SKM-1 treated with dmso at 0.1 percent for 144 hours (cell line): ENCODE measurements around the gene ZBTB49.

Source experiments
- DNase-seq: peaks from one replicate; lab custom pipeline; 2025; ENCODE audit not compliant: unreplicated experiment; lab: John Stamatoyannopoulos, UW

The ZBTB49 gene

GRCh38 chr4:4281787-4282186 lies 8.3 kb upstream of the ZBTB49 start:
- no peak for DNase-seq

DNA sequence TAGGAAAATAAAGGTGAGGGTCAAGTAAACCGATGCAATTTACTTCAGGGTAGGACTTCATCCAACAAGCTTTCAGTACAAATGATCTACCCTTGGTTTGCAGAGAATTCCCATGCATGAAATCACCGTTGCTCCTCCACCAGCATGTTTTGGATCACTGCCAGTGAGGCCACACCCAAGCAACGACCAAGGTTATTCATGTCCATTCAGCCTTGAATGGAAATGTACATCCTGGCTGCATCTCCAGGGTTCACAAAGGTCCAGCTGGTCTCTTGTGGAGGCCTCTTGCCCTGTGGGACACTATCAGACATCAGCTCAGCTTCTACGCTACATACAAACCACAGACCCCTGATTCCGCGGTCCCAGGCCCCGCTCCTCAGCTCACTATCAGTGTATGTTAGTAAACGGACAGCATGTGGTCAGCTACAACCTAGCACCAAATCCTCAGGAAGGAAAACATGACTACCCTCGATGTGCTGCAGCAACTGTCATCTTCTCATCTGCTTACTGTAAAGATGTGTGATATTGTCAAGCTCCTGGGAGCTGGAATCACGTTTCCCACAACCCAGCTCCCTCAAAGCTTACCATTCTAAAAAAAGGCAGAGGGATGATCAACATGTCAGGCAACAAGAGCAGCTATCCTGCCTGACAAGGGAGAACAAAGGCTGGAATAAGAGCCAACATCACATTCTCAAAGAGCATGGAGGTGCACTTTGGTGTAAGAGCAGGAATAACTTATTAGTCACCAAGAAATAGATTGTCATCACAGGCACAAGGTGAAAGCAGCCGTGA lies 5.0 kb upstream of the ZBTB49 start:
- DNase-seq = no peak

- DNase-seq = no peak
Observed at GRCh38 chr4:4288098-4288497, 2.0 kb upstream of the ZBTB49 start.

DNA sequence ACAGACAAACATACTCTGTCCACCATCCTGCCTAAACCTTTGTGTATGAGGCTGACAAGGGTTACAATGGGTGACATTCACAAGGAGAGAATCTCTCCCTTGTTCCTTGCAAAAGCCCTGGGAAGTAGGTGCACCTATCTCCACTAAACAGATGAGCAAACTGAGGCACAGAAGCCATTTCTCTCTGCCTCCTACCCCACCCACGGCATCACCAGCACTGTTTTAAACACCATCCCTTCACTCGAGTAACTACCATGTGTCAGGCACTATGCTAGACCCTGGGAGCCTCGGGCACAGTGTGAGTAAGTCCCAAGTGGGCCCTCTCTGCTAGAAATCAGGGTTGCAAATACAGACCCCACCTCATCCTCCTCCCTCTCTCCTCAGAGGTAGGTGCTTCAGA lies 996 bp upstream of the ZBTB49 start:
- no peak for DNase-seq

DNA sequence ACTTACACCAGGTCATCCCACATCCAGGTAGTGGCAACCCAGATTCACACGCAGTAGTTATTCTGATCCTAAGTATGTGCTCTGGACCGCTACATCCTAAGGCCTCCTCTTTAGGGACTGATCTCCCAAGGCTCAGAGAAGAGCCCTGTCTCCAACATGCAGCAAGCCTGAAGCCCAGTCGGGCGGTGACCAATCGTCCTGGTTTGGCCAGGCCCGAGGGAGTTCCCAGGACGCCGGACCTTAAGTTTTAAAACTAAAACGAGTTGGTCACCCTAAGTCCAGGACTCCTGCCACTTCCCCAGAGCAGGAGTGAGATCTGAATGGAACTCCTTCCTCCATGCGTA lies 482 bp upstream of the ZBTB49 start:
- DNase-seq = no peak

GRCh38 chr4:4293279-4293678 lies 3.2 kb downstream of the ZBTB49 start:
- DNase-seq = no peak

DNA sequence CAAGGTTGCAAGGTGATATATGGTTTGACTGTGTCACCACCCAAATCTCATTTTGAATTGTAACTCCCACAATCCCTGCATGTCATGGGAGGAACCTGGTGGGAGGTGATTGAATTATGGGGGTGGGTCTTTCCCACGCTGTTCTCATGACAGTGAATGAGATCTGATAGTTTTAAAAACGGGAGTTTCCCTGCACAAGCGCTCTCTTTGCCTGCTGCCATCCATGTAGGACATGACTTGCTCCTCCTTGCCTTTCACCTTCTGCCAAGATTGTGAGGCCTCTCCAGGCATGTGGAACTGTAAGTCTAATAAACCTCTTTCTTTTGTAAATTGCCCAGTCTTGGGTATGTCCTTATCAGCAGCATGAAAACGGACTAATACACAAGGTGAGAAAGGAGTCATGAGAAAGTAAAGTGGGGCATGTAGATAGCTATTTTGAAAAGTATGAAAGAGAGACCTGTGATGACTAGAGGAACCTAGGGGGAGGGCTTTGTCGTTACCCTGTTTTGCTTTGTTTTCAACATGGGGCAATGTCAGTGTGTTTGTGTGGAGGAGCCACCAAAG lies 6.3 kb downstream of the ZBTB49 start:
- no peak for DNase-seq

- no peak for DNase-seq
Observed at GRCh38 chr4:4299006-4299405, 9.0 kb downstream of the ZBTB49 start.

- DNase-seq = no peak
Observed at GRCh38 chr4:4302001-4302400, 11.9 kb downstream of the ZBTB49 start.

DNA sequence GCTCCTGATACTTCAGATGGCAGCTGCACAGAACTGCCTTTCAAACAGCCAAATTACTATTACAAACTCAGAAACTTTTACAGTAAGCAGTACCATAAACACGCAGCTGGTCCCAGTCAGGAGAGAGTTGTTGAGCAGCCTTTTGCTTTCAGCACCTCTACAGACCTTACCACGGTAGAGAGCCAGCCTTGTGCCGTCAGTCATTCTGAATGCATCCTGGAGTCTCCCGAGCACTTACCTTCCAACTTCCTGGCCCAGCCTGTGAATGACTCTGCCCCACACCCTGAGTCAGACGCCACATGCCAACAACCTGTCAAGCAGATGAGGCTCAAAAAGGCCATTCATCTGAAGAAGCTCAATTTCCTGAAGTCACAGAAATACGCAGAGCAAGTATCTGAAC lies 12.4 kb downstream of the ZBTB49 start:
- DNase-seq = no peak

- DNase-seq = no peak
Observed at GRCh38 chr4:4306920-4307319, 16.9 kb downstream of the ZBTB49 start.

DNA sequence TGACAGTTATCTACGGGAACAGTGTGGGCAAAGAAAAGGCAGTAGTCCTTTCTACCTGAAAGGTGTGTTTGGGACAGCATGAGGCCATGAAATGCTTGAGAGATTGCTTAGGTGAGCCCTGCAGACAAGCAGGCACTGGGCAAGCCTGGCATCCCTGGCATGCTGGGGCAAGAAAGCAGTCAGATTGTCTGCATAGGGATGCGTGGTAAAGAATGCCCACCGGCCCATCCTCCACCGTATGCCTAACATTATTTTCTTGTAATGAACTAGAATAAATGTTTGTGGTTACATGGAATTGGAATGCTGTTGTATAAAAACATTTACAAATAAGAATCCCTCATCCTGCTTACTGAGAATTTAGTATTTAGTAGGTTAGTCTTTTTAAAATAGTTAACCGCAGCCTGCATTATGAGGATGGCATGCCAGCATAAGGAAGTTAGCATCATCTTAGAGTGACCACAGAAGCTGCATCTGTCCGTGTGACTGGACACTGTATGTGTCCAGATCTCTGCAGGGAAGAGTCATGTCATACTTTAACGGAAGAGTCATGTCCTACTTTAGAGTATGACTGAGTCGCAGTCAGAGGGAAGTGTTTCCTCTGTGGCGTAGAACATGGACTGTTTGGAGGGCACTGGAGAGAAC lies 18.9 kb downstream of the ZBTB49 start:
- no peak for DNase-seq

DNA sequence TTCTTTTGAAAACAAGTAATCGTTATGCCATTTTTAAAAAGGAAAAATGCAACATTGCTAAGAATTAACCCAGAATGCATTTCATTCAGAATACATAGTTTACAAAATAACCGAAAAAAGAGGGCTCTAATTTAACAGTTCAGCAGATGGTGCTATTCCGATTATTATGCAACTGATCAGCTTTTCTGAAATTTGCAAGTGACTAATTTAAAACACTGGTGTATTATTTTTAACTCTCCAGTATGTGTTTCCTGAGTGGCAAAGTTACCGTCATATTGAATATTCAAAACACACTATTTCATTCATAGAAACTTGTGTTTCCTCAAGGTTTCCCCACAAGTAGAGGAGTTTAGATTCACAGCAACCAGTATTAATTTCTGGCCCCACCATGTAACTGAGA lies 21.1 kb downstream of the ZBTB49 start:
- DNase-seq = no peak

DNA sequence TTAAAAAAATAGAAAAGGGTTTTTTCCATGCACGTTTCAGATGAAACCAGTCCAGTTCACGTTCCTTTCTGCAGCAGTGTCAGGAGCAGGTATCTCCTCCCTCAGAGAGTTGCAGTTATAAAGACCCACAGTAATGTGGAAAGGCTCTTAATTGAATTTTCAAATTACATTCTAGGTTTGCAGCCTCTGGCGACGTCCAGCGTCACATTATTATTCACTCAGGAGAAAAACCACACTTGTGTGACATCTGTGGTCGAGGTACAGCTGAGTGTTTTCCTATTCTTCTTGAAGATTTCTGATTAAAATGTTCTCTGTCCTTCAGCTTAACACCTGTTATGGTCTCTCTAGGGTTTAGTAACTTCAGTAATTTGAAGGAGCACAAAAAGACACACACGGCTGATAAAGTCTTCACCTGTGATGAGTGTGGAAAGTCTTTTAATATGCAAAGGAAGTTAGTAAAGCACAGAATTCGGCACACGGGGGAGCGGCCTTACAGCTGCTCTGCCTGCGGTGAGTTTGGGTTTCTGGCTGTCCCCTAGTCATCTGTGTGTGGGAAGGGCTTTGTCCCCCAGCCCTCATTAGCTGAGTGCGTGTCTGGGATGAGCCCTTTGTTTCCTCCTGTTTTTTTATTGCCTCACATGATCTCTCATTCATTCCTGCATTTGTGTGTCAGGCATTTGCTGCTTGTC lies 25.6 kb downstream of the ZBTB49 start:
- no peak for DNase-seq

GRCh38 chr4:4316150-4316495 lies 26.1 kb downstream of the ZBTB49 start:
- DNase-seq = no peak

DNA sequence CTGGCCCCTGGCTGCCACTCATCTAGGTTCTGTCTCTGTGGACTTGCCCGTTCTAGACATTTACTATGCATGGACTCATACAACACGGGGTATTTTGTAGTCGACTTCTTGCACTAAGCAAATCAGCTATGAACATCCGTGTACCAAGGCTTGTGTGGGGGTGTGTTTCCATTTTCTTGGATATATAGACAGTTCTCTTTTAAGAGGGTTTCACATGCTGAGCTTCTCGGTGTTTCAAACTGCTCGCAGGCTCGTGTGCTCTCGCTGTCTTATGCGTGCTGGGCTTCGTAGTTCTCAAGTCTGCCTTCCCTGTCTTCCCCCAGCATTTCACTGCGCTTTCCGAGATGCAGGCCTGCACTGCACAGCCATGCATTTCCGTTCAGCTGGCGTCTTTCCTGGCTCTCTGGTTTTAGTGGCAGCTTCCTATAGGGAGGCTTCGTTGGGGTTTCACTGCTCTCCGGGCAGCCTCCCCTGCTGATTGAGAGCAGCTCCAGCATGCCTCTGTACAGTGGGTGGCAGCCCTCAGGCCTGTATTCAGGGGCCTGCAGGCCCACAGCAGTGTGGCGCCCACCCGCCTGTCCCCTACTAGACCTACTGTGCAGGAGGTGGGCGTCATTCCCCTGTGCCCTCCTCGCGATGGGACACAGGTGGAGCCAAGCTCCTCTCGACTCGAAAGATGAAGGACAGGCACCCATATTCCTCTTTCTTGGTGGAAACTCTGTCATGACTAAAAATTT lies 27.6 kb downstream of the ZBTB49 start:
- no peak for DNase-seq

DNA sequence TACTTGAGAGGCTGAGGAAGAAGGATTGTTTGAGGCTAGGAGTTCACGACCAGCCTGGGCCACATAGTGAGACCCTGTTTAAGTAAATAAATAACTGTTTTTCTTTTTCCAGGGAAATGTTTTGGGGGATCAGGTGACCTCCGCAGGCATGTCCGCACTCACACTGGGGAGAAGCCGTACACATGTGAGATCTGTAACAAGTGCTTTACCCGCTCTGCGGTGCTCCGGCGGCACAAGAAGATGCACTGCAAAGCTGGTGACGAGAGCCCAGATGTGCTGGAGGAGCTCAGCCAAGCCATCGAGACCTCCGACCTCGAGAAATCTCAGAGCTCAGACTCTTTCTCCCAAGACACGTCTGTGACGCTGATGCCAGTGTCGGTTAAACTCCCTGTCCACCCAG lies 30.5 kb downstream of the ZBTB49 start:
- DNase-seq = no peak

- no peak for DNase-seq
Observed at GRCh38 chr4:4320951-4321714, 31.1 kb downstream of the ZBTB49 start.

GRCh38 chr4:4321951-4322688 lies 32.1 kb downstream of the ZBTB49 start:
- DNase-seq = no peak
